ENCODE results near the gene DTX4. TPM values are rescaled to one million over a fixed set of nuclear protein-coding genes. Genes with fewer than 3 reads are reported as not detected.

The DTX4 gene
- total and polyA plus RNA-seq, 2 of the 4 experiments (the other 2 are of a cell fraction) = 2.7 to 3.0 TPM

- POLR2A ChIA-PET (ENCODE audit: unreplicated experiment) = no interaction called here
- dilution Hi-C loops (cut with HindIII; ENCODE audit: low sequenced_read_pairs, unreplicated experiment) = no loop called here
Measured at GRCh38 chr11:59185386-59185945, 13.5 kb downstream of the DTX4 start.

More at GRCh38 chr11:59185386-59185945, 13.5 kb downstream of the DTX4 start:
- H2BK5ac ChIP-seq (ENCODE audit: low read depth, low read length, poor library complexity, severe bottlenecking) = no peak overlapping the region
- H3K14ac ChIP-seq (replicated peaks; ENCODE audit: low read depth, low read length) = no peak overlapping the region
- H2AFZ ChIP-seq (replicated peaks; ENCODE audit: low read length, poor library complexity) = no peak overlapping the region
- peaks cover 30% of the 10 kb centered on the region for H3K36me3 ChIP-seq (ENCODE audit: control insufficient read depth, insufficient read depth, low read length)
- ATAC-seq (ENCODE audit: low read depth) = no peak; the same call in 1 of the 2 replicates
- no peak for TF ChIP-seq CEBPB (IDR thresholded peaks at IDR 0.05; ENCODE audit: low read depth, low read length)
- no peak for TF ChIP-seq RCOR1 (IDR thresholded peaks at IDR 0.05; ENCODE audit: insufficient replicate concordance, low read length)
- TF ChIP-seq NFE2L2 (IDR thresholded peaks at IDR 0.05; ENCODE audit: low read depth, low read length) = no peak
- TF ChIP-seq SMC3 (IDR thresholded peaks at IDR 0.05; ENCODE audit: low read depth, low read length) = no peak
- TF ChIP-seq MAZ (IDR thresholded peaks at IDR 0.05; ENCODE audit: borderline replicate concordance, low read depth, low read length) = no peak
- TF ChIP-seq RFX5 (IDR thresholded peaks at IDR 0.05; ENCODE audit: low read depth, low read length) = no peak
- TF ChIP-seq BHLHE40 (IDR thresholded peaks at IDR 0.05; ENCODE audit: low read depth, low read length) = no peak
- TF ChIP-seq FOS (IDR thresholded peaks at IDR 0.05; ENCODE audit: low read depth, low read length) = no peak
- TF ChIP-seq MXI1 (IDR thresholded peaks at IDR 0.05; ENCODE audit: borderline replicate concordance, low read depth, low read length) = no peak
- no peak for TF ChIP-seq CHD1 (IDR thresholded peaks at IDR 0.05; ENCODE audit: low read depth, low read length)
- TF ChIP-seq MAFK (IDR thresholded peaks at IDR 0.05; ENCODE audit: low read depth, low read length) = no peak
- TF ChIP-seq RAD21 (IDR thresholded peaks at IDR 0.05; ENCODE audit: low read length) = no peak
- TF ChIP-seq CTCF (conservative IDR thresholded peaks at IDR 0.05; ENCODE audit: low read depth, low read length) = no peak
- no peak overlapping the region for H3K4me3 ChIP-seq (ENCODE audit: insufficient read depth, low read depth, low read length)
- H4K91ac ChIP-seq (ENCODE audit: insufficient read depth, low read depth, low read length) = no peak overlapping the region
- H3K18ac ChIP-seq (ENCODE audit: low read depth, low read length) = no peak overlapping the region
- H3K4me2 ChIP-seq (ENCODE audit: low read depth, low read length) = no peak overlapping the region
- DNase-seq = no peak
- H3K4me1 ChIP-seq (ENCODE audit: control insufficient read depth, insufficient read depth, low read length) = peaks cover 20% of the 10 kb centered on the region
- no peak overlapping the region for H3K23ac ChIP-seq (ENCODE audit: low read depth, low read length)
- intact Hi-C loops (cut with micrococcal nuclease) = no loop called here
- H3K9me3 ChIP-seq (ENCODE audit: control insufficient read depth, insufficient read depth, low read length) = no peaks in the 10 kb centered on the region
- no peak overlapping the region for H3K4ac ChIP-seq (ENCODE audit: low read depth, low read length)
- H3K9me1 ChIP-seq (ENCODE audit: insufficient read depth, low read length) = peaks cover 21% of the 10 kb centered on the region
- no peaks in the 10 kb centered on the region for H3K27me3 ChIP-seq (ENCODE audit: control insufficient read depth, insufficient read depth, low read length)
- no peak overlapping the region for H4K5ac ChIP-seq (ENCODE audit: low read depth, low read length)
- no peak overlapping the region for H4K8ac ChIP-seq (ENCODE audit: low read depth in 2 of 2, low read length in 2 of 2)
- WGBS, 2 experiments (ENCODE audit: extremely low coverage in 2 of 2, insufficient read length in 1 of 2) = no CpG with 5 or more reads among the region's 5 CpGs
- CTCF ChIA-PET = interaction anchor here (3.3 kb wide), 1 partner anchor 14 kb away, joined by 25 read pairs; the partner anchor contains the start of gene DTX4
- H2AK9ac ChIP-seq (replicated peaks; ENCODE audit: low read depth, low read length, poor library complexity) = no peak overlapping the region
- no TSS peak for BruUV-seq (replicated peaks)
- H3K56ac ChIP-seq (ENCODE audit: extremely low read depth, insufficient read depth, low read length) = no peak overlapping the region
- no peak overlapping the region for H3K9ac ChIP-seq (ENCODE audit: low read depth, low read length)
- no peak overlapping the region for H2AK5ac ChIP-seq (ENCODE audit: low read depth, low read length)
- no peak overlapping the region for H2BK15ac ChIP-seq (ENCODE audit: low read depth, low read length)
- 0 out of 2 replicates have a peak, but pooled peaks cover 4% of the 10 kb centered on the region for H4K20me1 ChIP-seq (ENCODE audit: insufficient read depth, low read length)
- in situ Hi-C loops (cut with MboI; ENCODE audit: low sequenced_read_pairs) = no loop called here
- H3K27ac ChIP-seq (ENCODE audit: insufficient read depth, low read length) = no peak overlapping the region
- no peak overlapping the region for H2BK120ac ChIP-seq (ENCODE audit: low read depth, low read length)
- peaks cover 0 to 23% of the 10 kb centered on the region in 2 experiments; a peak in 2 of 4 replicates for H3K79me1 ChIP-seq (ENCODE audit: low read depth in 1 of 2, low read length in 2 of 2)
- no peak overlapping the region for H2BK20ac ChIP-seq (ENCODE audit: low read depth, low read length)
